ENCODE results near the gene RAPSN.

Gene RAPSN

DNA sequence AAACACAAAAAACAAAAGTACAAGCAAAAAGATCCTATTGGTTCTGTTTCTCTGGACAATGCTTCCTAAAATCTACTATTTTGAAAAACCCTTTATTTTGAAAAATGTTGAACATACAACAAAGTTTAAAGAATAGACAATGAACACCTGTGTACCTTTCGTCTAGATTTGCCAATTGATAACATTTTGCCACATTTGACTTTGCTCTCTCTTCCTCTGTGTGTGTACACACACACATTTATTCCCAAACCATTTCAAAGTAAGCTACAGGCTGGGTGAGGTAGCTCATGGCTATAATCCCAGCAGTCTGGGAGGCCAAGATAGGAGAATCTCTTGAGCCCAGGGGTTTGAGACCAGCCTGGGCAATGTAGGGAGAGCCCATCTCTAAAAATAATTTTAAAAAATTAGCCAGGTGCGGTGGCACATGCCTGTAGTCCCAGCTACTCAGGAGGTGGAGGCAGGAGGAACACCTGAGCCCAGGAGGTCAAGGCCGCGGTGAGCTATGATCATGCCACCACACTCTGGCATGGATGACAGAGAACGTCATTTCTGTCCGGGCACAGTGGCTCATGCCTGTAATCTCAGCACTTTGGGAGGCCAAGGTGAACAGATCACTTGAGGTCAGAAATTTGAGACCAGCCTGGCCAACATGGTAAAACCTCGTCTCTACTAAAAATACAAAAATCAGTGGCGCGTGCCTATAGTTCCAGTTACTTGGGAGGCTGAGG lies 17.4 kb downstream of the RAPSN start:
- FAIRE-seq: no peak

DNA sequence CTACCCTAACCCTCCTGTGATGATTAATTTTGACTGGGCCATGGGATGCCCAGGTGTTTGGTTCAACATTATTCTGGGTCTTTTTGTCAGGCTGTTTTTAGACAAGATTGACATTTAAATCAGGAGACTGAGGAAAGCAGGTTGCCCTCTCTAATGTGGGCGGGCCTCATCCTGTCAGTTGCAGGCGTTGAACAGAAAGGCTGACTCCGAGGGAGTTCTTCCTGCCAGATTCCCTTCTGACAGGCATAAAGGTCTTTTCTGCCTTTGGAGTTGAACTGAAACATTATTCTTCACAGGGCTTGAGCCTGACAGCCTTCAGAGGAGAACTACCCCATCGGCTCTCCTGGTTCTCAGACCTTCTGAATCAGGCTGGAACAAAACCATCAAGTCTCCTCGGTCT lies 18.4 kb downstream of the RAPSN start:
- FAIRE-seq: no peak

DNA sequence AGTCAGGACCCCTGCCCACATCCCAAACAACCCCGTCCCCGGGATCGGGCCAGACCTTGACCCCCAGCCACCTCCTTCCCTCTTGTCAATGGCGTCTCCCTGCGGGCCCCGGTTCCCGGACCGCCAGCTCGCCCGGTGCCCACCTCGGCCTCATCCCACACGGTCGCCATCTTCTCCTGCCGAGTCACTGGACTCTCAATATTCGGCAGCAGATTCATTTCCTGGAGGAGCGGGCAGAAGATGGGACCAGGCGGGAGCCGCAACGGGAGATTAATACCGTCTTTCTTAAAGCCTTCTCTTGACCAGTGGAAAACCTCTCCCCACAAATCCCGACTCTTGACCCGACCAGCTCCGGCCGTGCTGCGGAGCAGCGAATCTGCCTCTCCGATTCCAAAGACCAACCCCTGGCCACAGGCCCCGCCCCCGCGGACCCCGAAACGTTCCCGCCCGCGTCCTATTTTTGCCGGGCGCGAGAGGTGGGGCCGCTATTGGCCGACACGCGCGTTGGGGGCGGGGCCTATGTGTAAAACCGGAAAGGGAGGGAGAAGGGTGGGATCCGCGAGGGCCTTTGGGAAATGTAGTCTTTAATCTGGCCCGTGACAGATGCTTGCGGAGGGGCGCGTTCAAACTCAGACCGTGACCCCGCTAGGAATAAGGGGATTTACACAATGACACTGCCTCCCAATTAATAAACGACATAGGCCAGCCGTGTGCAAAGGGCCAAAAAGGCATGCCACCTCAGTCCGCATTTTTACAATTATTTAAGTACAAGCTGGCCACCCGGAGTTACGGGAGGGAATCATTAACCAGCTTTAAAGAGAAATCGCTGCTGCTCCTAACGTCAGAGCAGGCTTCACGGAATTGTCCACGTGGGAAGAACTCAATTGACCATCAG lies 22.6 kb downstream of the RAPSN start, which contains the start of gene PSMC3:
TSS of gene PSMC3 (minus strand) at position 378 of the 895 bp plus-strand sequence. CDS start at position 218, 160 bp downstream.
- FAIRE-seq: peak; percentile 97

DNA sequence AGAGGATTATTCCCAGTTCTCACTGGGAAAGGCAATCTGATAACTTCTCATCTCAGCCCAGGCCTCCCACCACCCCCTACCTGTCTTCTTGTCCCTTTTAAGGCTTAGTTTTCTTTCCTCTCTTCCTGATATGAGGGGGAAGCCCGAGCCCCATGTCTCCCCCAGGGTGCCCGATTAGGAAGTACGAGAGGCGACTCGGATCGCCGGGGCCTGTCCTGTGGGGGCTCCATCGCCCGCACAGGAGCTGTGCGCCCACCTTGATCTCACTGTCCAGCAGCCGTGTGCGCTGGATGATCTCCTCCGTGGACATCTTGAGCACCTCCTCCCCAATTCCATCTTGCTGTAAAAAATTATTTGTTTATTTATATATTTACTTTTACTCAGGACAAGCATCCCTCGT lies 23.3 kb downstream of the RAPSN start:
- no peak for FAIRE-seq

DNA sequence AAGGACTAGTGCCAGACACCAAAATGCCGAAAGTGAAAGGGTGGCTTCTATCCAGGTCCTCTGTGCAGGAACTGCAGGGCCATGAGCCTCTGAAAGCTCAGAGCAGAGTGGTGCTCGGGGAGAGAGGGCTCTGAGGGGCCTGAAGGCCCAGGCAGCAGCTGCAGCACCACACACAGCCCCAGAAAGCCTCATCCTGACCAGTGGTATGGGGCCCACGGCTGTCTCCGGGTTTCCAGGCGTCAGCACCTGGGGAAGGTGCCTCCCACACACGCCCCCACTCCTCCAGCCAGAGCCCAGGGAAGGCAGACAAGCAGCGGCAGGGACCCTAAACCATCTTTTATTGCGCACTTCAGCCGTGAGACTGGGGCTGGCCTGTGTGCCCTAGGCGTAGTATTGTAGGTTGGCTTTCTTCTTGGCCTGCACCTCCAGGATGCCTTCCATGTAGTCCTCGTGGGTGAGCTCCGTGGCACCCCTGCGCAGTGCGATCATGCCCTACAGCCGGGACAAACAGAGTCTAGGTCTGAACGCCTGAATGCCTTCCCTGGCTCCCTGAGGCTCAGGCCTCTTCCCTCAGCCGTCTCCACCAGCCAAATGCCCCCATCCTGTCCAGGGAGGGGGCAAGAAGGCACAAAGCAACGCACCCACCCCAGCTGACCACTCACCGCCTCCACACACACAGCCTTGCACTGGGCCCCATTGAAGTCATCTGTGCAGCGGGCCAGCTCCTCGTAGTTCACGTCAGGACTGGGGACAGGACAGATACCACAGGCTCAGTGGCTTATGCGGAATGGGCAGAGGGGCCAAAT lies 30.3 kb downstream of the RAPSN start:
- FAIRE-seq: no peak

DNA sequence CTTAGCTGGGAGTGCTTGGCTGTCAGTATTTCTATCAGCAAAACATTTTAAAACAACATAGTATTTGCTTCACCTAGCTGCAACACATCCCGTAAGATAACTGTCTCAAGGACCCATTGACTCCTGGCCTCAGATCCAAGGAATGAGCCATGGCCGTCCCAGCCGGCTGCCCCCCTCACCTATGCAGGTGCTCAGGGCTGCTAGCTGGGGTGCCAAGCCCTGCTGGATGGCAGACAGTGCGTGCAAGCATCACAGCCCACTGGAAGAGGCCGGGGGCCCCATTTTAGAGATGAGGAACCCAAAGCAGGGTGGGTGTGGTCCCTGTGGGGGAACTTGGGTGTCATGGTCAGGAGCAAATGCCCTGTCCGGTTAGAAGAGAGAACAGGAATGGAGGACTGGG lies 31.2 kb downstream of the RAPSN start:
- no peak for FAIRE-seq

DNA sequence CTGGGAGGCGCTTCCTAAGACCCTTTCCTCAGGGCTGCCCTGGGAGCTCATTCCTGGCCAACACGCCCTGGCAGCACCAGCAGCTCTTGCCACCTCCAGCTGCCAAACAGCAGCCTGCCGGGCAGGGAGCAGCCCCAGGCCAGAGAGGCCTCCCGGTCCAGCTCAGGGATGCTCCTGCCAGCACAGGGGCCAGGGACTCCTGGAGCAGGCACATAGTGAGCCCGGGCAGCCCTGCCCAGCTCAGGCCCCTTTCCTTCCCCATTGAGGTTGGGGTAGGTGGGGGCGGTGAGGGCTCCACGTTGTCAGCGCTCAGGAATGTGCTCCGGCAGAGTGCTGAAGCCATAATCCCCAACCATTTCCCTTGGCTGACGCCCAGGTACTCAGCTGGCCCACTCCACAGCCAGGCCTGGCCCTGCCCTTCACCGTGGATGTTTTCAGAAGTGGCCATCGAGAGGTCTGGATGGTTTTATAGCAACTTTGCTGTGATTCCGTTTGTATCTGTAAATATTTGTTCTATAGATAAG lies 32.9 kb downstream of the RAPSN start:
- FAIRE-seq: no peak

DNA sequence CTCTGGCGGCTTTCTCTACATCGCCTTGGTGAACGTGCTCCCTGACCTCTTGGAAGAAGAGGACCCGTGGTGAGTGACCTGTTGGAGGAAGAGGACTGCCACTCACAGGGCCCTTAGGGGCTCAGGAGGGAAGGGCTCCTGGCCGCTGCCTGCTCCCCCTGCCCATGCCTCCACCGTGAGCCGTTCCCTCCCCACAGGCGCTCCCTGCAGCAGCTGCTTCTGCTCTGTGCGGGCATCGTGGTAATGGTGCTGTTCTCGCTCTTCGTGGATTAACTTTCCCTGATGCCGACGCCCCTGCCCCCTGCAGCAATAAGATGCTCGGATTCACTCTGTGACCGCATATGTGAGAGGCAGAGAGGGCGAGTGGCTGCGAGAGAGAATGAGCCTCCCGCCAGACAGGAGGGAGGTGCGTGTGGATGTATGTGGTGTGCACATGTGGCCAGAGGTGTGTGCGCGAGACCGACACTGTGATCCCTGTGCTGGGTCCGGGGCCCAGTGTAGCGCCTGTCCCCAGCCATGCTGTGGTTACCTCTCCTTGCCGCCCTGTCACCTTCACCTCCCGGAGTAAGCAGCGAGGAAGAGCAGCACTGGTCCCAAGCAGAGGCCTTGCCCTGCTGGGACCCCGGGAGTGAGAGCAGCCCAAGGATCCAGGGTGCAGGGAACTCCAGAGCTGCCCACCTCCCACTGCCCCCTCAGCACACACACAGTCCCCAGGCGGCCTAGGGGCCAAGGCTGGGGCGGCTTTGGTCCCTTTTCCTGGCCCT lies 33.7 kb downstream of the RAPSN start:
- FAIRE-seq: no peak

DNA sequence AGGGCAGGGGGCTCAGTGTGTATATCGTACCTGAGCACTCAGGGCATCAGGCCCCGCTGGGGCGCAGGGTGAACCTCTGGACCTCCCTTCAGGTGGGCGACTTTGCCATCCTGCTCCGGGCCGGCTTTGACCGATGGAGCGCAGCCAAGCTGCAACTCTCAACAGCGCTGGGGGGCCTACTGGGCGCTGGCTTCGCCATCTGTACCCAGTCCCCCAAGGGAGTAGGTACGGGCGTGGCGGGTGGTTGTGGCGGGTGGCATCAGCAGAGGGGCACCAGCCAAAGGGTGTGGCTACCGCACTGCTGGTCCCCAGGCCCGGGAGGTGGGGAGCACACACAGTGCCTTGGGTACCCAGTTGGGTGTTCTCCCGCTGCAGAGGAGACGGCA lies 34.3 kb downstream of the RAPSN start:
- FAIRE-seq: no peak

DNA sequence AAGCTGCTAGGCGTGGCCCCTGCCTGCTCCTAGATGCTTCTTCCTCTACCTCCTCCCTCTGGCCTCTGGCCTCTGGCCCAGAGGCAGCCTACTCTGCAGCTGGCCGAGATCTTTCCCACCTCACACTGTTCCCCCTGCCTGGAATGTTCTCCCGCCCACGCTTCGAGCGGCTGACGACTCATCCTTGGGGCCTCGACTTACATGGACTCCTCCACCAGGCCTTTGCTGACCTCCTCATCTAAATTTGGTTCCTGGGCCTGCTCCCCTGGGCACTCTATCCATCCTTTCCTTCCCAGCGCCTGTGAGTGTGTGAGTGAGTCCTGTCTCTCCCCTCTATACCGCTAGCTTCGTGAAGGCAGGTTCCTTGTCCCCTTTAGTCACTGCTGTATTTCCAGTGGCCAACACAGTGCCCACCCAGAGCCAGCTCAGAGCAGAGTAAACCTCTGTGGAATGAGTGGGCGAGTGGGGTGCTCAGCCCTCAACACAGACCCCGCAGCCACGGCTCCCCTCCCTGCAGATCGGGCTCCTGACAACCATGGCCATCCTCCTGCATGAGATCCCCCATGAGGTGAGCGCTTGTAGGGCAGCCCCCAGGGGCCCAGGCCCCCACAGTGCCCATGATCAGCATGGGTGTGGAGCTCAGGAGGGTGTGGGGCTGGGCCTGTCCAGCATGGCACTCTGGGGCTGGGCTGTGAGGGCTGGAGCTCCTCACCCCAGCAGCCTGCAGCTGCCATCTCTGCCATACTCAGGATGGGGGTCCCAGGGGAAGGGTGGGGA lies 34.8 kb downstream of the RAPSN start:
- no peak for FAIRE-seq

DNA sequence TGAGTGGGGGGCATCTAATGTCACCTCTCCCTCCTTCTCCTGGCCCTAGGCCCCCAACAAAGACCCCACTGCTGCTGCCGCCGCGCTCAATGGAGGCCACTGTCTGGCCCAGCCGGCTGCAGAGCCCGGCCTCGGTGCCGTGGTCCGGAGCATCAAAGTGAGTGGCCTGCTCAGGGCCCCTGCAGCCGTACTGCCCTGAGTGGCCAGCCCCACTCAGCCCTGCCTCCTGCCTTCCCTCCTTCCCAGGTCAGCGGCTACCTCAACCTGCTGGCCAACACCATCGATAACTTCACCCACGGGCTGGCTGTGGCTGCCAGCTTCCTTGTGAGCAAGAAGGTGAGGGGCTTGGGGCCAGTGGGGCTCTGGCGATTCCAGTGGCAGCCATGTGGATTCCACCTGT lies 35.6 kb downstream of the RAPSN start:
- no peak for FAIRE-seq

DNA sequence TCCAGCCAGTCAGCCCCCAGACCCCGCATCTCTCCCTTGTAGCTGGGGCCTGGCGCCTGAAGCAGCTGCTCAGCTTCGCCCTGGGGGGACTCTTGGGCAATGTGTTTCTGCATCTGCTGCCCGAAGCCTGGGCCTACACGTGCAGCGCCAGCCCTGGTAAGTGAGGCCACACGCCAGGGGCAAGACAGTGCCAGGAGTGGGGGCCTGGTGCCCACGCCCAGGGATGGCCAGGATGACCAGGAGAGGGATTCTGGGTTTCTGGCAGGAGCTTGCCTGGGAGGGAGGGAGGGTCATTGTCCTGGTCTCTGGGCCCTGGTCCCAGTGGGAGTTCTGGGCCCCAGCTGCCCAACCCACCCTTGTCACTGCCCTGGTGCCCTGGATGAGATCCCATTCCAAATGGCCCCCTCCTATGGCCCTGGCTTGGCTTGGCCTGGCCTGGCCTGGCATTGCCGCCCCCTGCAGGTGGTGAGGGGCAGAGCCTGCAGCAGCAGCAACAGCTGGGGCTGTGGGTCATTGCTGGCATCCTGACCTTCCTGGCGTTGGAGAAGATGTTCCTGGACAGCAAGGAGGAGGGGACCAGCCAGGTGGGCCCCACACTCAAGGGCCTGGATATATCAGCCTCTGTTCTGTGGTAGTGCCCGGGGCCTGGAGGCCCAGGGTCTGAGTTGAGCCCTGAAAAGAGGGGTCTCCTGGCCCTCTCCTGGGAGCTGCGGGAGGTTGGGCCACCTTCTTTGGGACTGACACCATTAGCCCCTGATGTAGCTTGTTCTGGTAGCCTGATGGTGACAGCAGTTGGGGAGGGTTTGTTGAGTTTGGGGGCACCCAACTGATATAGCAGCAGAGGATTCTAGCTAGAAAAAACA lies 36.8 kb downstream of the RAPSN start:
- no peak for FAIRE-seq

DNA sequence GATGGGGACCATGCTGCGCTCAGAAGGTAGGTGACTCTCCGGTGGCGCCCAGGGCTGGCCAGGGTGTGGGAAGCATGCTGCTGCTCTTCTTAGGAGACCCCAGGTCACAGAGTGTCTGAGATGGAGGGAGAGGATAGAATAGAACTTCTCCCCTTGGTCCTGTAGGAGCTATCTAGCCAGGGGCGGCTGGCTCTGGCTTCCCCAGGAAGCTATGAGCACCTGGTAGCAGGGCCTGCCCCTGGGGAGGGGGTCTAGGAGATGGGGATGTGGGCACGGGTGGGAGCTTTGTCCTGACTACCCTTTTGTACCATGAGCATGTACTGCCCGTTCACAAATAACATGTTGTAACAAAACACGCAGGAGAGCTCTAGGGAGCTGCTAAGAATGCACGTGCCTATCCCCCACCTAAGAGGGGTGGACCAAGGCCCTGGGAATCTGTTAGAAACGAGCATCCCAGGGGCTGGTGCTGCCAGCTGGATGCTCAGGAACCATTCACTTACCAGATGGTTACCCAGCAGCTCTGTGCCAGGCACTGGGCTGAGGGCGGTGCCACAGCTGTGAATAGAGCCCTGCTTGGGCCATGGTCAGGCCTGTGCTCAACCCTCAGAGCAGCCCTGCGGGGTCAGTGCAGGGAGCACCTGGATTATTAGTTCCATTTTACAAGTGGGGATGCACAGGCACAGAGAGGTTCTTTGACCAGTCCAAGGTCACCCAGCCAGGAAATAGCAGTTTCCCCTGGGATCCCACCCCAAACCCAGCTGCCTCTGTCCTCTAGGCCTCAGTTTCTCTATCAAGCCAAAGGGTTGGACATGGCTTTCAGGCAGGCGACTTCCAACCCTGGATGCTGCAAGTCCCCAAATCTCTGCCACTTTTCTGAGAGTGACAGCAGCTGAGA lies 38.3 kb downstream of the RAPSN start:
- FAIRE-seq: no peak

DNA sequence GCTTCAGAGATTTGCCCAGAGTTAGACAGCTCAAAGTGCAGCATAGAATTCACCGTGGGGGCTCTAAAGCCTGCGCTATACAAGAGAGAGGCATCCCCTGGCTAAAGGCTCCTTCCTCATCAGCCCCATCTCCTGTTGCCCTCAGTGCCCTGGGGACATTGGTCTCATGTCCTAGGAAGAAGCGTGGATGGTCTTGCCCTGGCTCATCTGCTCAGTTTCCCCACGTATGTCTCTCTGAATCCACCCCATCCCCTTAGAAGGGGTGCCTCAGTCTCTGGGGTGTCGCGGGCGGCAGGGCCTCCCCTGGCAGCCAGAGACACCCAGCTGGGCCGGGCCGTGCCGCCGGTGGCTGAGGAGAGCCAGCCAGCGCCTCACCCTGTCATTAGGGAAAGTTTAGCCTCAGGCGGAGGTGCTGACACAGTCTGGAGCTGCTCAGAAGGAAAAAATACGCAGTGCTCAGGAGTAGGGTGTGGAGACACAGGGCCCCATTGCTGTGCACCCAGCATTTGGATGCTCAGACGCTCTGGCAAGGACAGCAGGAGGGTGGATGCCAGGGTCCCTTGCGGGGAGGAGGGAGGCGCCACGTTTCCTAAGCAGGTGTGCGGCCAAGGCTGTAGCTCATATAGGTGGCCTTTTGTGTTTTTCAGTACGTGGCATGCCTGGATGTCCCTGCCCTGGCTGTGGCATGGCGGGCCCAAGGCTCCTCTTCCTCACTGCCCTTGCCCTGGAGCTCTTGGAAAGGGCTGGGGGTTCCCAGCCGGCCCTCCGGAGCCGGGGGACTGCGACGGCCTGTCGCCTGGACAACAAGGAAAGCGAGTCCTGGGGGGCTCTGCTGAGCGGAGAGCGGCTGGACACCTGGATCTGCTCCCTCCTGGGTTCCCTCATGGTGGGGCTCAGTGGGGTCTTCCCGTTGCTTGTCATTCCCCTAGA lies 39.2 kb downstream of the RAPSN start:
- FAIRE-seq: no peak

DNA sequence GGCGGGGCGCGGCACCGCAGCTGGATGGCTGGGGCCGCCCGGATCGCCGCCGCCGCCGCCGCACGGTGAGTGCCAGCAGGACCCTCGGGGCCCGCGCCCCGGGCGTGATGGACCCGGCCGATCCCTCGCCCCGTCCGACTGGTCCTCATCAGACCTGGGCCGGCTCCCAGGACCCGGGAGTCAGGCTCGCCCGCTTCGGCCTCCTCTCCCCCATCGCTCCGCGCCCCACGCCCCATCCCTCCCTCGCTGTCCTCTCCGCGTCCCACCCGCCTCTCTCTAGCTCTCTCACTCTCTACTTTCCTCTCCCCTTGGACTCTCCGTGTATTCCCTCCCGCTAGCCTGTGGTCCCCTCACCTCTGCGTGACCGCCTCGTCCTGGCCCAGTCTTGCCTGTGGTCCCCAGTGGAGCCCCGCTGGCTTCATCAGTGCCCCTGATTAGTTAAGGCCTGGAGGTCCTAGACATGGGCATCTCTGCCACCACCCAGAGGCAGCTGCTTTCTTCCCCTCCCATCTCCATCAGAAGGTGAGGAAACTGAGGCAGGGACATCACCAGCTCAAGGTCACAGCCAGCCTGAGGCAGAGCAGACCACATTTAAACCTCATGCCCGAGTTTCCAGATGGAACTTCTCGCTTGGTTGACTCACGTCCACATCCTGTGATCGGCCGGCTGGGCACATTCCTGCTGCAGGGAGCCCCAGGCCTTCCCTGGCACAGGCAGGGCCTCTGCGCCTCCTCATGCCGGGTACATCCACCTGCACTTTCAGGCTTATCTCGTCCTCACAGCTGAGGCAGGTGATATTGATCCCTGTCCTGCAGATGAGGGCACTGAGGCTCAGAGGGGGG lies 40.1 kb downstream of the RAPSN start:
- FAIRE-seq: no peak

DNA sequence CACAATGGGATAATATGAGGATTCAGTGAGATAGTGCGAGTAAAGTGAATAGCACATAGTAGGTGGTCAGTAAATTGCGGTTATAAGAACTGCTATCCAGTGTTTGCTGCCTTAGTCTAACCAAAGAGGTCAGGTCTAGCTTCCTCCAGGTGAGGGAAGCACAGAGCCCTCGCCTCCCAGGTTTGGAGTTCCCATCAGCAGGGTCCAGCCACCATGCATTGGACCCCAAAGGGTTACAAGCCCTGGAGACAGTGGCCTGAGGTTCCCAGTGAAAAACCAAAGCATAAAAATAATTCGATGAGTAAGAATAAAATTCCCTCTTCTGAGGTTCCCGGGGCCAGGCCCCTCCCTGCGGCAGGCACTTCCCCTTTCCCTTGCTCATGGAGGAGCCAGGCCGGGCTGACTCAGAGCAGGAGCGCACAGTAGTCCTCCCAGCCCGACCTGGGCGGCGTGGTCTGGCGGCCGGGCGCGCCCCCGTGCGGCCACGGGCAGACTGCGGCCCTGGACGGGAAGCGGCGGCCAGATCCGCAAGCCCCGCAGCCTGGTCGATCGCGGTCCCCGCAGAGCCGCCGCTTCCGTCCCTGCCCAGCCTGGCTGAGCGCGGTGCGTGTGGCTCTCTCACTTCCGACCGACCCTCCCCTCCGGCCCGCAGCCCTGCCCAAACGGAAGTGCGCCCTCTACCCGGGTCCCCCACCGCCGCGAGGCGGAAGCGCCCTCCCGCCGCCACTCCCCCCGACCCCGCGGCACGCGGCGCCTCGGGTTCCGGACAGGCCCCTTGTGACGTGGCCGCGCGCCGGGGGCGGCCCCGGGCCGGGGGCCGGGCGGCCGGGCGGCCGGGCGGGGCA lies 41.0 kb downstream of the RAPSN start, which contains the start of gene SLC39A13:
TSS of gene SLC39A13 (plus strand) at position 845 of the 845 bp plus-strand sequence. CDS start 1,505 bp downstream, outside the sequence.
- FAIRE-seq: no peak

All from endometrium (tissue), 2 donors.